OCI-LY3 (cell line): Measurements from ENCODE around the gene PKP3.

Experiments
- CTCF ChIP-seq: fragments of 200-600, 300-600 bp; sonication (generic); IDR thresholded peaks from 2 replicates; pipeline ENCODE4 v1.5.1; 2014; ENCODE audit warnings: antibody characterized with exemption, low read length, low read depth
- EZH2phosphoT487 ChIP-seq: fragments of 200-600 bp; shearing (Covaris generic); IDR thresholded peaks from 2 replicates; pipeline ENCODE4 v1.6.1; 2018; ENCODE audit warnings: antibody characterized with exemption, mixed run types, low read depth

DNA sequence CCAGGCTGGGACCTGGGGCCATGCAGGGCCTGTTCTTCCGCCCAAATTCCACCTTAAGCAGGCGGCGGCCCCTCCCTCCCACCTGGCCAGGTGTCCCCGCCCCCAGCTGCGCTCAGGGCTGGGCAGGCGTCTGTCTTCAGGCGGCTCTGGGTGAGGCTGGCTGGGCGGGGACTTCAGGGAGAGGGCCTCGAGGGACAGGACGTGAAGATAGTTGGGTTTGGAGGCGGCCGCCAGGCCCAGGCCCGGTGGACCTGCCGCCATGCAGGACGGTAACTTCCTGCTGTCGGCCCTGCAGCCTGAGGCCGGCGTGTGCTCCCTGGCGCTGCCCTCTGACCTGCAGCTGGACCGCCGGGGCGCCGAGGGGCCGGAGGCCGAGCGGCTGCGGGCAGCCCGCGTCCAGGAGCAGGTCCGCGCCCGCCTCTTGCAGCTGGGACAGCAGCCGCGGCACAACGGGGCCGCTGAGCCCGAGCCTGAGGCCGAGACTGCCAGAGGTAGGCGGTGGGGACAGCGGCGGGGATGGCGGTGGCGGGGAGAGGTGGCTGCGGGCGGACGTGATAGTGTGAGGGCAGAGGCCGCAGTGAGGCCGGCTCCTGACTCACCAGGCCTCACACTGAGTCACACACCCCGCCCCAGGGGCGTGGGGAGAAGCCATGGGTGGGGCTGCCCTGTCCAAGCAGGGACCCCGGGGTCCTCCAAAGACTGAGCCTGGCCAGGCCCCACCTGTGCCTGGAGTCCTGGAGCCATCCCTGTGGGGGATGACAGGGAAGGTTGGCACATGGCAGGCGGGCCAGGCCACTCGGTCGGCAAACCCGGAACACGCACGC, at the start of gene PKP3:
- no peak for TF ChIP-seq CTCF
- no peak for TF ChIP-seq EZH2phosphoT487
